Hepatocyte (in vitro differentiated cells): ENCODE results near the gene MCF2L.

Experiments used
- EZH2 ChIP-seq: fragments of 200-600 bp; sonication (generic); IDR thresholded peaks from 2 replicates; pipeline ENCODE4 v1.6.1; 2016; ENCODE audit warnings: antibody characterized with exemption, mild to moderate bottlenecking, borderline replicate concordance
- TF ChIP-seq, protein P1 (sequence below): fragments of 200-600 bp; sonication (generic); IDR thresholded peaks from 2 replicates; pipeline ENCODE4 v1.5.1; 2016; ENCODE audit warnings: antibody characterized with exemption, mild to moderate bottlenecking; ENCODE audit not compliant: poor library complexity

DNA sequence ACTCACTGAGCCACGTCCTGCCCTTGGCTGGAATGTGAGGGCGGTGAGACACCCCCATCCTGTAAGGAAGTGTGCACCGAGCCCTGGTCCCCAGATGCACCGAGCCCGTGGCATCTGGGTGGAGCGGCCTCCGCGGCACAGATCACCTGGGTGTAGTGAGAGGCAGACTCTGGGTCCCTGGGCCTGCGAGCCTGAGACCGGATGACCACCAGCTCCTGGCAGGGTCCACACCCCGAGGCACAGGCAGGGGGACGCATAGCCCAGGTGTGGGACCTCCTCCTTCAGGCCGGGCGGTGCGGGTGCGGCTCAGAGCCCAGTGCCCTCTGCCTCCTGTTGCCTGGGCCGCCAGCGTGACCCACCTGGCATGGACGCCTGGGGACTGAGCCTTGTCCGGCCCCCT, 12.4 kb downstream of the MCF2L start:
- TF ChIP-seq, protein P1, sequence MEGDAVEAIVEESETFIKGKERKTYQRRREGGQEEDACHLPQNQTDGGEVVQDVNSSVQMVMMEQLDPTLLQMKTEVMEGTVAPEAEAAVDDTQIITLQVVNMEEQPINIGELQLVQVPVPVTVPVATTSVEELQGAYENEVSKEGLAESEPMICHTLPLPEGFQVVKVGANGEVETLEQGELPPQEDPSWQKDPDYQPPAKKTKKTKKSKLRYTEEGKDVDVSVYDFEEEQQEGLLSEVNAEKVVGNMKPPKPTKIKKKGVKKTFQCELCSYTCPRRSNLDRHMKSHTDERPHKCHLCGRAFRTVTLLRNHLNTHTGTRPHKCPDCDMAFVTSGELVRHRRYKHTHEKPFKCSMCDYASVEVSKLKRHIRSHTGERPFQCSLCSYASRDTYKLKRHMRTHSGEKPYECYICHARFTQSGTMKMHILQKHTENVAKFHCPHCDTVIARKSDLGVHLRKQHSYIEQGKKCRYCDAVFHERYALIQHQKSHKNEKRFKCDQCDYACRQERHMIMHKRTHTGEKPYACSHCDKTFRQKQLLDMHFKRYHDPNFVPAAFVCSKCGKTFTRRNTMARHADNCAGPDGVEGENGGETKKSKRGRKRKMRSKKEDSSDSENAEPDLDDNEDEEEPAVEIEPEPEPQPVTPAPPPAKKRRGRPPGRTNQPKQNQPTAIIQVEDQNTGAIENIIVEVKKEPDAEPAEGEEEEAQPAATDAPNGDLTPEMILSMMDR: no peak
- no peak for TF ChIP-seq EZH2
